Neural progenitor cell (in vitro differentiated cells): Measurements from ENCODE around the gene SLC37A1.

Experiments
- CTCF ChIP-seq: fragments of 200-600 bp; sonication (generic); IDR thresholded peaks from 2 replicates; pipeline ENCODE4 v1.5.1; 2017; ENCODE audit warnings: antibody characterized with exemption, mild to moderate bottlenecking
- EZH2 ChIP-seq: fragments of 200-600 bp; sonication (generic); IDR thresholded peaks from 2 replicates; pipeline ENCODE4 v1.6.1; 2017; ENCODE audit warnings: antibody characterized with exemption, mild to moderate bottlenecking, moderate library complexity

- TF ChIP-seq CTCF: no peak
- no peak for TF ChIP-seq EZH2
Observed at GRCh38 chr21:42575111-42575510, 61.5 kb downstream of the SLC37A1 start.
